GM12878 (cell line): Measurements from ENCODE around the gene DYNC1I1. TPM values are rescaled to one million over a fixed set of nuclear protein-coding genes. Genes with fewer than 3 reads are reported as not detected.

ENCODE experiments used
- ATAC-seq: fragments of 200-7000 bp; cut with Tn5 transposase; 3 replicates; pipeline ENCODE4 v1.9.1; 2020; ENCODE audit warnings: mild to moderate bottlenecking, moderate library complexity
- BruUV-seq: library from RNA; stranded (reverse); fragments of 400-500 nt; replicated peaks from 2 replicates; lab custom pipeline; 2021; lab: Mats Ljungman, UMichigan
- CTCF ChIA-PET: fragments of 300-600 bp; sonication (Branson Sonifier 250); formaldehyde crosslinking; extraction: SDS; loops from one replicate; lab custom pipeline; 2021; ENCODE audit warnings: inconsistent platforms; lab: Yijun Ruan, JAX
- POLR2A ChIA-PET: fragments of 350-600 bp; formaldehyde crosslinking; extraction: SDS; loops from one replicate; lab custom pipeline; 2021; ENCODE audit warnings: inconsistent platforms; lab: Charles Lee
- RAD21 ChIA-PET: fragments of 300-600 bp; sonication (Branson Sonifier 250); formaldehyde crosslinking; loops from one replicate; lab custom pipeline; 2023; ENCODE audit warnings: antibody characterized with exemption; ENCODE audit not compliant: unreplicated experiment; lab: Charles Lee
- SMC1A ChIA-PET: fragments of 300-600 bp; sonication (Branson Sonifier 250); formaldehyde crosslinking; loops from one replicate; lab custom pipeline; 2023; ENCODE audit not compliant: unreplicated experiment, uncharacterized antibody; lab: Charles Lee
- DNase-seq: peaks from one replicate; pipeline ENCODE4 v3.0.0-alpha.2; 2011; ENCODE audit warnings: low read depth, low spot score
- FAIRE-seq: peaks from 3 replicates; lab custom pipeline; 2011; peaks lifted over from hg19 to GRCh38; lab: Jason Lieb, UNC
- H2AFZ ChIP-seq: 2 replicates; pipeline ENCODE4 v1.6.0; 2011; ENCODE audit warnings: low read depth, low read length, control low read depth; ENCODE audit not compliant: control insufficient read depth
- H3K27ac ChIP-seq: 2 replicates; pipeline ENCODE4 v1.5.1; 2011; ENCODE audit warnings: control low read depth; ENCODE audit not compliant: control insufficient read depth, insufficient read depth
- H3K27me3 ChIP-seq, 2 experiments: replicated peaks in 1 of 2; 2 replicates each; pipeline versions ENCODE4 v1.6.0 to v1.6.1; 2011; ENCODE audit warnings: low read length in 1 of 2; ENCODE audit not compliant: control insufficient read depth in 2 of 2, insufficient read depth in 2 of 2
- H3K36me3 ChIP-seq, 2 experiments: 2 replicates each; pipeline ENCODE4 v1.5.1; 2011; ENCODE audit warnings: low read length in 1 of 2; ENCODE audit not compliant: control insufficient read depth in 2 of 2, insufficient read depth in 2 of 2
- H3K4me1 ChIP-seq: 2 replicates; pipeline ENCODE4 v1.6.1; 2011; ENCODE audit warnings: mild to moderate bottlenecking, low read length, moderate library complexity, mixed read lengths; ENCODE audit not compliant: control insufficient read depth, insufficient read depth
- H3K4me2 ChIP-seq: 2 replicates; pipeline ENCODE4 v1.6.0; 2011; ENCODE audit warnings: control low read depth; ENCODE audit not compliant: control insufficient read depth, insufficient read depth
- H3K4me3 ChIP-seq: fragments of 200-600 bp; sonication (generic); 2 replicates; pipeline ENCODE4 v1.5.1; 2016
- H3K79me2 ChIP-seq: 2 replicates; pipeline ENCODE4 v1.6.0; 2011; ENCODE audit warnings: low read length; ENCODE audit not compliant: control insufficient read depth, insufficient read depth
- H3K9ac ChIP-seq: 2 replicates; pipeline ENCODE4 v1.8.0; 2011; ENCODE audit warnings: low read length, control low read depth, mixed read lengths; ENCODE audit not compliant: control insufficient read depth, insufficient read depth
- H3K9me3 ChIP-seq: replicated peaks from 3 replicates; pipeline ENCODE4 v1.5.1; 2011; ENCODE audit warnings: mild to moderate bottlenecking, low read length; ENCODE audit not compliant: control insufficient read depth, insufficient read depth
- H4K20me1 ChIP-seq: 2 replicates; pipeline ENCODE4 v1.6.0; 2011; ENCODE audit not compliant: control insufficient read depth, insufficient read depth
- ATF7 ChIP-seq: fragments of 450-650 bp; IDR thresholded peaks from 2 replicates; pipeline ENCODE4 v1.6.1; 2016; ENCODE audit warnings: low read depth, mild to moderate bottlenecking
- BCL11A ChIP-seq: IDR thresholded peaks from 2 replicates; pipeline ENCODE4 v1.6.1; 2011; ENCODE audit warnings: low read depth, low read length
- FOXK2 ChIP-seq: fragments of 450-650 bp; IDR thresholded peaks from 2 replicates; pipeline ENCODE4 v1.6.1; 2017; ENCODE audit warnings: mild to moderate bottlenecking, moderate library complexity
- HDAC6 ChIP-seq: fragments of 200-600 bp; sonication (generic); IDR thresholded peaks from one replicate; pipeline ENCODE4 v1.8.0; 2017; ENCODE audit warnings: antibody characterized with exemption; ENCODE audit not compliant: unreplicated experiment
- HSF1 ChIP-seq: fragments of 150-350 bp; IDR thresholded peaks from 2 replicates; pipeline ENCODE4 v1.6.1; 2014; ENCODE audit warnings: mild to moderate bottlenecking, low read depth, low read length
- IRF4 ChIP-seq: IDR thresholded peaks from 2 replicates; pipeline ENCODE4 v1.6.1; 2011; ENCODE audit warnings: low read depth, low read length
- NFYB ChIP-seq: IDR thresholded peaks from 2 replicates; pipeline ENCODE4 v1.6.1; 2011; ENCODE audit warnings: low read depth, mild to moderate bottlenecking, low read length, improper control_type of control experiment, moderate library complexity; ENCODE audit not compliant: insufficient read depth
- POU2F2 ChIP-seq: IDR thresholded peaks from 3 replicates; pipeline ENCODE4 v1.6.1; 2011; ENCODE audit warnings: low read depth, mild to moderate bottlenecking, low read length, borderline replicate concordance
- SKIL ChIP-seq: fragments of 450-650 bp; IDR thresholded peaks from 2 replicates; pipeline ENCODE4 v1.6.1; 2017; ENCODE audit warnings: mild to moderate bottlenecking, low read depth, inconsistent platforms; ENCODE audit not compliant: poor library complexity, severe bottlenecking
- ZSCAN29 ChIP-seq: fragments of 450-650 bp; IDR thresholded peaks from 2 replicates; pipeline ENCODE4 v1.6.1; 2017; ENCODE audit warnings: mild to moderate bottlenecking, moderate library complexity
- ZZZ3 ChIP-seq: IDR thresholded peaks from 2 replicates; pipeline ENCODE4 v1.6.1; 2011; ENCODE audit warnings: low read depth; ENCODE audit not compliant: control insufficient read depth, insufficient read length
- WGBS: methylation state at CpG from one replicate; pipeline ENCODE4 v1.1.6; 2016; ENCODE audit warnings: low lambda C conversion rate; ENCODE audit not compliant: insufficient replicate concordance, insufficient coverage; ENCODE audit errors: missing lambda C conversion rate; 5-methylcytosine and 5-hydroxymethylcytosine counted together
- in situ Hi-C: fragments of 300-500 bp; cut with MboI; formaldehyde crosslinking; loops from 9 replicates; pipeline ENCODE4 v1.14.3; 2018; ENCODE audit warnings: mixed read lengths
- intact Hi-C: fragments of 100-400 bp; cut with micrococcal nuclease; formaldehyde crosslinking; loops from one replicate; pipeline ENCODE4 v1.14.2; 2022; ENCODE audit not compliant: unreplicated experiment
- polyA plus RNA-seq, 11 experiments: library from polyadenylated mRNA; depleted of rRNA in 4 of 11; unstranded in 6 of 11; stranded (reverse) in 5 of 11; fragments of >200 nt; fragmentation: Nextera tagmentation in 4 of 11; fragmentation: Illumina TruSeq in 1 of 11; extraction: Ambion mirVana in 4 of 11; extraction: Trizol in 1 of 11; gene quantifications; 1 replicate in 1 of 11; 2 replicates in 10 of 11; pipeline versions ENCODE4 v1.2.1 to v1.2.3, GENCODE V29; 2011 to 2016; ENCODE audit warnings: inconsistent platforms in 2 of 11, missing spikeins in 2 of 11, low read depth in 1 of 11
- total RNA-seq, 4 experiments: library from RNA; depleted of rRNA in 3 of 4; stranded (reverse); fragments of >200 nt in 3 of 4; fragmentation: Illumina TruSeq in 1 of 4; extraction: Trizol in 1 of 4; gene quantifications; 2 replicates each; pipeline versions ENCODE4 v1.2.1 to v1.2.3, GENCODE V29; 2013 to 2021
- TF ChIP-seq, protein P1 (sequence below): IDR thresholded peaks from 2 replicates; pipeline ENCODE4 v1.6.1; 2011; ENCODE audit warnings: low read depth, mild to moderate bottlenecking, low read length, moderate library complexity, borderline replicate concordance; ENCODE audit errors: extremely low read depth
- TF ChIP-seq, protein P2 (sequence below): fragments of 450-650 bp; IDR thresholded peaks from 2 replicates; pipeline ENCODE4 v1.6.1; 2016; ENCODE audit warnings: mild to moderate bottlenecking

Gene DYNC1I1
- total and polyA plus RNA-seq, 10 of the 15 experiments (the other 5 are each of a cell fraction or from before 2014, with no cell fraction given): 0.05 to 0.91 (median 0.14) TPM; not detected in 3

DNA sequence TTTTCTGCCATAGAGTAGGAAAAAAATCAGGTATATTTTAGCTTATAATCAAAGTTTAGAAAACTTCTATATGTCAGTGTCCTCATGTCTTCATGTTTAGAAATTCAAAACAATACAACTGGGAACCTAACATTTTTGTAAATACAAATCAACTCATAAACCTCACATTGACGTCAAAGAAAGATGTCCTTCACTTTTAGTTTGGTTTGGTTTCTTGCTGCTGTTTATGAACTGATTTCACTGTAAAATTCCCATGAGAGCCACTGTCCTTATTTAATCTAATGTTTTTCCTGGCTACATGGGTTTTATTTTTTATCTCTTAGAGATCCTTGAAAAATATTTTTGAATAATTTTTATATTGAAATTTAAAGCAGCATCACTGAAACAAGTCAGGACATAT, 208.4 kb downstream of the DYNC1I1 start:
- BruUV-seq: no TSS peak
- RAD21 ChIA-PET: no interaction called here
- no peak overlapping the region for H3K4me2 ChIP-seq
- POLR2A ChIA-PET: no interaction called here
- ATAC-seq (no peak), FAIRE-seq (no peak), DNase-seq (no peak)
- no peaks in the 10 kb centered on the region for H3K36me3 ChIP-seq
- SMC1A ChIA-PET: no interaction called here
- WGBS: 80% methylated on average over 1 of the region's 1 CpG
- in situ Hi-C loops (no loop called here), intact Hi-C loops (no loop called here)
- H3K9ac ChIP-seq: no peak overlapping the region
- no peaks in the 10 kb centered on the region for H3K9me3 ChIP-seq
- CTCF ChIA-PET: no interaction called here
- TF ChIP-seq HSF1 (no peak), ZZZ3 (no peak), BCL11A (no peak), NFYB (no peak), POU2F2 (no peak), ZSCAN29 (no peak), FOXK2 (no peak), ATF7 (no peak), SKIL (no peak), IRF4 (no peak), HDAC6 (no peak)
- TF ChIP-seq, protein P1, sequence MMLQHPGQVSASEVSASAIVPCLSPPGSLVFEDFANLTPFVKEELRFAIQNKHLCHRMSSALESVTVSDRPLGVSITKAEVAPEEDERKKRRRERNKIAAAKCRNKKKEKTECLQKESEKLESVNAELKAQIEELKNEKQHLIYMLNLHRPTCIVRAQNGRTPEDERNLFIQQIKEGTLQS: no peak
- TF ChIP-seq, protein P2, sequence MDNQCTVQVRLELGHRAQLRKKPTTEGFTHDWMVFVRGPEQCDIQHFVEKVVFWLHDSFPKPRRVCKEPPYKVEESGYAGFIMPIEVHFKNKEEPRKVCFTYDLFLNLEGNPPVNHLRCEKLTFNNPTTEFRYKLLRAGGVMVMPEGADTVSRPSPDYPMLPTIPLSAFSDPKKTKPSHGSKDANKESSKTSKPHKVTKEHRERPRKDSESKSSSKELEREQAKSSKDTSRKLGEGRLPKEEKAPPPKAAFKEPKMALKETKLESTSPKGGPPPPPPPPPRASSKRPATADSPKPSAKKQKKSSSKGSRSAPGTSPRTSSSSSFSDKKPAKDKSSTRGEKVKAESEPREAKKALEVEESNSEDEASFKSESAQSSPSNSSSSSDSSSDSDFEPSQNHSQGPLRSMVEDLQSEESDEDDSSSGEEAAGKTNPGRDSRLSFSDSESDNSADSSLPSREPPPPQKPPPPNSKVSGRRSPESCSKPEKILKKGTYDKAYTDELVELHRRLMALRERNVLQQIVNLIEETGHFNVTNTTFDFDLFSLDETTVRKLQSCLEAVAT: no peak
- H3K79me2 ChIP-seq: no peaks in the 10 kb centered on the region
- no peak overlapping the region for H3K27ac ChIP-seq
- H3K4me3 ChIP-seq: no peak overlapping the region
- no peaks in the 10 kb centered on the region for H4K20me1 ChIP-seq
- H3K4me1 ChIP-seq: no peaks in the 10 kb centered on the region
- H3K27me3 ChIP-seq: no peaks in the 10 kb centered on the region
- H2AFZ ChIP-seq: no peak overlapping the region
